AG09319 (cell line): ENCODE results near the gene IL17C.

Source experiments
- DNase-seq: peaks from one replicate; pipeline ENCODE4 v3.0.0-alpha.2; 2010; ENCODE audit warnings: low read depth; ENCODE audit errors: extremely low read depth
- CTCF ChIP-seq: IDR thresholded peaks from 2 replicates; pipeline ENCODE4 v1.5.1; 2011; ENCODE audit warnings: low read depth, mild to moderate bottlenecking, inconsistent platforms, low read length, moderate library complexity

IL17C gene

GRCh38 chr16:88684569-88685155 lies 46.3 kb downstream of the IL17C start:
- no peak for DNase-seq
- TF ChIP-seq CTCF: no peak

GRCh38 chr16:88685156-88686061 lies 47.0 kb downstream of the IL17C start:
- DNase-seq: no peak

GRCh38 chr16:88686062-88686438 lies 47.7 kb downstream of the IL17C start:
- TF ChIP-seq CTCF: no peak
- no peak for DNase-seq

More at GRCh38 chr16:88685156-88686061, 47.0 kb downstream of the IL17C start:
- TF ChIP-seq CTCF: peak; percentile 81

- DNase-seq: no peak
- no peak for TF ChIP-seq CTCF
Measured at GRCh38 chr16:88686439-88687253, 48.3 kb downstream of the IL17C start, which contains the start of gene SNAI3. SNAI3 (minus strand) TSS chr16:88686507; CDS start chr16:88686406, 101 bp downstream.

GRCh38 chr16:88687254-88687576 lies 48.8 kb downstream of the IL17C start:
- no peak for DNase-seq
- no peak for TF ChIP-seq CTCF

- no peak for DNase-seq
- TF ChIP-seq CTCF: no peak
Measured at GRCh38 chr16:88687676-88688012, 49.3 kb downstream of the IL17C start.
